ENCODE data around the gene ZBTB8OS.
A peak's percentile ranks its signal among the peaks of the same experiment; 100 is the strongest.
"Not testable (repeated sequence)": the region's sequence is repeated elsewhere in the genome, so short reads cannot be mapped to it uniquely, and the experiment has no call there.

ZBTB8OS gene

GRCh38 chr1:32650752-32651460, 556 bp upstream of the ZBTB8OS start, which contains the start of gene RBBP4:
RBBP4 (plus strand) TSS chr1:32651208; CDS start chr1:32651307, 99 bp downstream.
- DNase-seq (ENCODE audit: low spot score) = peak; percentile 99

DNA sequence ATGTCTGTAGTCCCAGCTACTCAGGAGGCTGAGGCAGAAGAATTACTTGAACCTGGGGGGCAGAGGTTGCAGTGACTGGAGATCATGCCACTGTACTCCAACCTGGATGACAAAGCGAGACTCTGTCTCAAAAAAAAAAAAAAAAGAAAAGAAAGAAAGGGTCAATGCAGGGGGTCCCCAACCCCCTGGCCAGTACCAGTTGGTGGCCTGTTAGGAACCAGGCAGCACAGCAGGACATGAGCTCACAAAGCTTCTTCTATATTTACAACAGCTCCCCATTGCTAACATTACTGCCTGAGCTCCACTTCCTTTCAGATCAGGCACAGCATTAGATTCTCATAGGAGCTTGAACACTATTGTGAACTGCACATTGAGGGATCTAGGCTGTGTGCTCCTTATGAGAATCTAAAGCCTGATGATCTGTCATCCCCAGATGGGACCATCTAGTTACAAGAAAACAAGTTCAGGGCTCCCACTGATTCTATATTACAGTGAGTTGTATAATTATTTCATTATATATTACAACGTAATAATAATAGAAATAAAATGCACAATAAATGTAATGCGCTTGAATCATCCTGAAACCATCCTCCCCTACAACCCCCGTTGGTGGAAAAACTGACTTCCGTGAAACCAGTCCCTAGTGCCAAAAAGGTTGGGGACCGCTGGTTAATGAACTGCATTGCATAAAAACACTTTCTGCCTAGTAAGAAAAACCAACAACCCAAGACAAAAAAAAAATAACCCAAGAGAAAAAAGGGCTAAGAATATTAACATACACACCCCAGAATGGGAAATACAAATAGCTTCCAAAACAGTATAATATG, 2.8 kb downstream of the ZBTB8OS start:
- DNase-seq (ENCODE audit: low spot score) = no peak

DNA sequence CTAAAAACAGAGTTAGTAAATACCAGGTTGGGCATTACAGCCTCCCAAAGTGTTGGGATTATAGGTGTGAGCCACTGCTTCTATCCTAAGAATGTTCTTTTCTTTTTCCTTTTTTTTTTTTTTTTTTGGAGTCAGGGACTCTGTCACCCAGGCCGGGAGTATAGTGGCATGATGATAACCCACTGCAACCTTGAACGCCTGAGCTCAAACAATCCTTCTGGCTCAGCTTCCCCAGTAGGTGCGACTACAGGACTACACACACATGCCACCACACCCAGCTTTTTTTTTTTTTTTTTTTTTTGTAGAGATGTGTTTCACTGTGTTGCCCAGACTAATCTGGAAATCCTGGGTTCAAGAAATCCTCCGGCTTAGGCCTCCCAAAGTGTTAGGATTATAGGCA, 5.9 kb downstream of the ZBTB8OS start:
- no peak for DNase-seq (ENCODE audit: low spot score)

DNA sequence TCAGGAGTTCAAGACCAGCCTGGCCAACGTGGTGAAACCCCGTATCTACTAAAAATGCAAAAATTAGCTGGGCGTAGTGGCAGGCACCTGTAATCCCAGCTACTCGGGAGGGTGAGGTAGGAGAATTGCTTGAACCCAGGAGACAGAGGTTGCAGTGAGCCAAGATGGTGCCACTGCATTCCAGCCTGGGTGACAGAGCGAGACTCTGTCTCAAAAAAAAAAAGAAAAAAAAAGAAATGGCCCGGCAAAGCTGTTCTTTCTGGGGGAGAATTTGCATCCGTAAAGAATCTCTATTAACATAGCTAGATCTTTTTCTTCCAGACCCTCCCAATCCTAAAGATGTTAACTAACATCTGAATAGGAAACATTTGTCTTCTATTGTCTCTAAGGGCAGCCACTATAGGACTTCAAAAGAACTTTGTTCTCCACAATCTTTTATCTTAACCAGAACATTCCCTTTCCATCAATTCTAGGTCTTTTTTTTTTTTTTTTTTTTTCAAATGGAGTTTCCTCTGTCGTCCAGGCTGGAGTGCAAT, 8.0 kb downstream of the ZBTB8OS start:
- DNase-seq (ENCODE audit: low spot score) = not testable (repeated sequence)

DNA sequence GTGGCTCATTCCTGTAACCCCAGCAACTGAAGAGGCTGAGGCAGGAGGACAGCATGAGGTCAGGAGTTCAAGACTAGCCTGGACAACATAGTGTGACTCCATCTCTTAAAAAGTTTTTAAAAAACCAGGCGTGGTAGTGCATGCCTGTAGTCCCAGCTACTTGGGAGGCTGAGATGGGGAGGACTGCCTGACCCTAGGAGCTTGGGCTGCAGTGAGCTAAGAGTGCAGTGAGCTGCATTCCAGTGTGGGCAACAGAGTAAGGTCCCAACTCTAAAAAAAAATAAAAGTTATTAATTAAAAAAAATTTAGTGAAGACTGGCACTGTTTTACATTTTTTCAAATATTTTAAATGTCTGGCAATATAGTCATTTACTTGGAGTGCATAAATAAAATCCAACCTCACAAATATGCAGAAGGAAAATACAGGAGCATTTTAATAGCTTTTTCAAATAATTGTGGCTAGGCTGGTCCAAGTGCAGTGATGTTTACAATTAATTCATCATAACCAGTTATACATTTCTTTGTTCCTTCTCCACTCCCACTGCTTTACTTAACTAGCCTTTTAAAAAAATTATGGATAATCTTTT, 10.8 kb downstream of the ZBTB8OS start:
- DNase-seq (ENCODE audit: low spot score) = no peak

- no peak for DNase-seq (ENCODE audit: low spot score)
Measured at GRCh38 chr1:32636914-32637645, 13.3 kb downstream of the ZBTB8OS start.

- DNase-seq (ENCODE audit: low spot score) = no peak
Measured at GRCh38 chr1:32635508-32636277, 14.7 kb downstream of the ZBTB8OS start.

DNA sequence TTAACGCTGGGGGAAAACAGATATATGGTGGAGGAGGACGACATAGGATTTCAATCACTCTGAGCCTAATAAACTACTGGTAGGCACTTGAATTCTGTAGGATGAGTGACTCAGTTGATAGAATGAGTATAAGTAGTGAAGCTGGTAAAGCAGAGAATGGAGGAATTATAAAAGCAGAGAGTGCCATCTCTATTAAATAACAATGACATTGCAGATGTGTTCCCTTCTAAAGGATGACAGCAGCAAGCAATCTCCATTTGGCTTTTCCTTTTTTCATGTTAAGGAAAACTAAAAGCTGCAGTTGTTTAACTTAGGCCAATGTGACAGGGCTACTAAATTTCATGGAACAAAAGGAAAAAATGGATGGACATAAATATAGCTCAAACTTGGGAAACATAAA, 17.5 kb downstream of the ZBTB8OS start:
- no peak for DNase-seq (ENCODE audit: low spot score)

GRCh38 chr1:32630173-32630572, 20.2 kb downstream of the ZBTB8OS start:
- DNase-seq (ENCODE audit: low spot score) = not testable (repeated sequence)

GRCh38 chr1:32627596-32628162, 22.7 kb downstream of the ZBTB8OS start:
- DNase-seq (ENCODE audit: low spot score) = peak; percentile 30

- DNase-seq (ENCODE audit: low spot score) = no peak
Measured at GRCh38 chr1:32626176-32626575, 24.2 kb downstream of the ZBTB8OS start.

DNA sequence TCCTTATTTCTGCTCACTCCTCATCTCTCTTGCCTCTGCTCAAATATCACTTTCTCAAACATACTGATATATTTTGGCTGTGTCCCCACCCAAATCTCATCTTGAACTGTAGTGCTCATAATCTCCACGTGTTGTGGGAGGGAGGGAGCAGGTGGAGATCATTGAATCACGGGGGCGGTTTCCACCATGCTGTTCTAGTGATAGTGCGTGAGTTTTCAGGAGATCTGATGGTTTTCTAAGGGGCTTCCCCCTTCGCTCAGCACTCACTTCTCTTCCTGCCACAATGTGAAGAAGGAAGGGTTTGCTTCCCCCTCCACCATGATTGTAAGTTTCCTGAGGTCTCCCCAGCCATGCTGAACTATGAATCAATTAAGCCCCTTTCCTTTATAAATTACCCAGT, 26.6 kb downstream of the ZBTB8OS start:
- no peak for DNase-seq (ENCODE audit: low spot score)

GRCh38 chr1:32622806-32623681, 27.3 kb downstream of the ZBTB8OS start:
- DNase-seq (ENCODE audit: low spot score) = no peak

- no peak for DNase-seq (ENCODE audit: low spot score)
Measured at GRCh38 chr1:32622205-32622604, 28.1 kb downstream of the ZBTB8OS start.

DNA sequence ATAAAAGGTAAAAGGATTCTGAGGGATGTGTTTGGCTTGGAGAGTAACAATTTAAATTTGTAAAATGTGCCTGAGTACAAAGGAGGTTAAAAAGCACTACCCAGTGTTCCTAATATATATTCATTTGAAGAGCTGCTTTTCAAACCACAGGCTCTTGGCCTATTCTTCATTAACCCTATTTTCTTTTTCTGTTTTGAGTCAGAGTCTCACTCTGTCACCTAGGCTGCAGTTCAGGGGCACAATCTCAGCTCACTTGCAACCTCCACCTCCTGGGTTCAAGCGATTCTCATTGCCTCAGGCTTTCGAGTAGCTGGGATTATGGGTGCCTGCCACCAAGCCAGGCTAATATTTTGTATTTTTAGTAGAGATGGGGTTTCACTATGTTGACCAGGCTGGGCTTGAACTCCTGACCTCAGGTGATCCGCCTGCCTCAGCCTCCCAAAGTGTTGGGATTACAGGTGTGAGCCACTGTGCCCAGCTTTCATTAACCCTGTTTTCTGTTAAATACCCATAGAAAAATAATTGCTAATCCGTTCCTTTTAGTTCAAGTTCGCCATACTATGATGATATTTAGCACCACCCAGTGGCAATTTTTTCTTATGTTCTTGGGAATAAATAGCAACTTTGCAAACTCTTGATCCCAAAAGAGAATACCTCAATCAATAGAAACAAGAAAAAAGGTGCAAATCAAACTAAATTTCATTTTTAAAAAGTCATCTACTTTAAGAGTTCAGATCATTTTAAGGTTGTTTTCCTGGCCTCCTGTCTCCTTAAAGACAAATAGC, 30.5 kb downstream of the ZBTB8OS start:
- DNase-seq (ENCODE audit: low spot score) = no peak

GRCh38 chr1:32618673-32619221, 31.6 kb downstream of the ZBTB8OS start:
- no peak for DNase-seq (ENCODE audit: low spot score)

- no peak for DNase-seq (ENCODE audit: low spot score)
Measured at GRCh38 chr1:32613472-32613871, 36.9 kb downstream of the ZBTB8OS start.

- peak; percentile 70 for DNase-seq (ENCODE audit: low spot score)
Measured at GRCh38 chr1:32612189-32612881, 38.0 kb downstream of the ZBTB8OS start.
